Neural cell (in vitro differentiated cells): Measurements from ENCODE around the gene AZU1. TPM values are rescaled to one million over a fixed set of nuclear protein-coding genes. Genes with fewer than 3 reads are reported as not detected.

Experiments used
- H2AFZ ChIP-seq: fragments of 200-600, 300-800 bp; sonication (generic), shearing (Covaris generic); 2 replicates; pipeline ENCODE4 v1.6.0; 2014; ENCODE audit warnings: low read depth, mild to moderate bottlenecking, antibody characterized with exemption, low read length, moderate library complexity
- H3F3A ChIP-seq: fragments of 200-600 bp; shearing (Covaris generic); 2 replicates; pipeline ENCODE4 v1.6.1; 2016; ENCODE audit warnings: mild to moderate bottlenecking, moderate library complexity, mixed read lengths, antibody characterized with exemption, low read length; ENCODE audit not compliant: insufficient read depth, poor library complexity, severe bottlenecking
- H3K27ac ChIP-seq: fragments of 200-600, 300-800 bp; sonication (generic), shearing (Covaris generic); 2 replicates; pipeline ENCODE4 v1.5.1; 2014; ENCODE audit warnings: mild to moderate bottlenecking, low read length, moderate library complexity
- H3K27me3 ChIP-seq: fragments of 300-800, 200-600 bp; sonication (generic), shearing (Covaris generic); 2 replicates; pipeline ENCODE4 v1.6.0; 2014; ENCODE audit warnings: mild to moderate bottlenecking, low read depth, low read length, moderate library complexity; ENCODE audit not compliant: insufficient read depth
- H3K36me3 ChIP-seq: fragments of 300-800, 200-600 bp; sonication (generic), shearing (Covaris generic); 2 replicates; pipeline ENCODE4 v1.5.1; 2014; ENCODE audit warnings: mild to moderate bottlenecking, antibody characterized with exemption, low read length, moderate library complexity; ENCODE audit not compliant: insufficient read depth
- H3K4me2 ChIP-seq: fragments of 300-800, 200-600 bp; sonication (generic), shearing (Covaris generic); 2 replicates; pipeline ENCODE4 v1.6.0; 2014; ENCODE audit warnings: mild to moderate bottlenecking, low read length
- H3K4me3 ChIP-seq: fragments of 300-800, 200-600 bp; sonication (generic), shearing (Covaris generic); 2 replicates; pipeline ENCODE4 v1.5.1; 2014; ENCODE audit warnings: mild to moderate bottlenecking, low read length, moderate library complexity
- H3K79me2 ChIP-seq: fragments of 200-600 bp; shearing (Covaris generic); replicated peaks from 2 replicates; pipeline ENCODE4 v1.6.0; 2014; ENCODE audit warnings: mild to moderate bottlenecking, low read length, moderate library complexity; ENCODE audit not compliant: insufficient read depth
- H3K9ac ChIP-seq: fragments of 300-800, 200-600 bp; sonication (generic), shearing (Covaris generic); 2 replicates; pipeline ENCODE4 v1.6.1; 2016; ENCODE audit warnings: mild to moderate bottlenecking, low read length, mixed read lengths
- H3K9me2 ChIP-seq: fragments of 200-600 bp; shearing (Covaris generic); 2 replicates; pipeline ENCODE4 v1.6.1; 2016; ENCODE audit warnings: mild to moderate bottlenecking, low read length, mixed read lengths; ENCODE audit not compliant: insufficient read depth
- H3K9me3 ChIP-seq: fragments of 200-600, 300-800 bp; sonication (generic), shearing (Covaris generic); 2 replicates; pipeline ENCODE4 v1.6.1; 2016; ENCODE audit warnings: mild to moderate bottlenecking, mixed run types, low read length, moderate library complexity, mixed read lengths
- H4K20me1 ChIP-seq: fragments of 200-600 bp; shearing (Covaris generic); 2 replicates; pipeline ENCODE4 v1.6.1; 2016; ENCODE audit warnings: mild to moderate bottlenecking, mixed run types; ENCODE audit not compliant: insufficient read depth
- CTCF ChIP-seq: fragments of 450-650 bp; IDR thresholded peaks from 2 replicates; pipeline ENCODE4 v1.5.1; 2014; ENCODE audit warnings: antibody characterized with exemption, mild to moderate bottlenecking, moderate library complexity; ENCODE audit not compliant: poor library complexity, severe bottlenecking
- EP300 ChIP-seq: fragments of 450-650 bp; conservative IDR thresholded peaks from 2 replicates; pipeline ENCODE4 v1.6.1; 2014; ENCODE audit warnings: antibody characterized with exemption, mild to moderate bottlenecking, moderate library complexity; ENCODE audit not compliant: poor library complexity, severe bottlenecking
- EZH2 ChIP-seq: fragments of 200-600, 300-800 bp; shearing (Covaris generic), sonication (generic); IDR thresholded peaks from 2 replicates; pipeline ENCODE4 v1.6.1; 2014; ENCODE audit warnings: antibody characterized with exemption, low read length, borderline replicate concordance, mild to moderate bottlenecking; ENCODE audit not compliant: insufficient read depth, poor library complexity, severe bottlenecking
- MXI1 ChIP-seq: fragments of 450-650 bp; conservative IDR thresholded peaks from 2 replicates; pipeline ENCODE4 v1.6.1; 2014; ENCODE audit warnings: antibody characterized with exemption, mild to moderate bottlenecking; ENCODE audit not compliant: poor library complexity, severe bottlenecking
- POLR2AphosphoS5 ChIP-seq: IDR thresholded peaks from 2 replicates; pipeline ENCODE4 v1.6.1; 2012
- RAD21 ChIP-seq: fragments of 450-650 bp; conservative IDR thresholded peaks from 2 replicates; pipeline ENCODE4 v1.6.1; 2014; ENCODE audit warnings: antibody characterized with exemption, mild to moderate bottlenecking, moderate library complexity
- REST ChIP-seq: IDR thresholded peaks from 2 replicates; pipeline ENCODE4 v1.6.1; 2012; ENCODE audit warnings: borderline replicate concordance
- SMC3 ChIP-seq: fragments of 450-650 bp; conservative IDR thresholded peaks from 2 replicates; pipeline ENCODE4 v1.6.1; 2014; ENCODE audit warnings: antibody characterized with exemption, mild to moderate bottlenecking, moderate library complexity; ENCODE audit not compliant: poor library complexity
- TAF1 ChIP-seq: IDR thresholded peaks from 2 replicates; pipeline ENCODE4 v1.6.1; 2012; ENCODE audit warnings: low read depth
- polyA plus RNA-seq: library from polyadenylated mRNA; depleted of rRNA; stranded (reverse); fragments of >200 nt; gene quantifications from 2 replicates; pipeline ENCODE4 v1.2.3, GENCODE V29; 2014

The AZU1 gene
- polyA plus RNA-seq, 1 donor from 2014 or later = 1.1 TPM

GRCh38 chr19:868458-869244, 41.0 kb downstream of the AZU1 start:
- H3K27me3 ChIP-seq = no peaks in the 10 kb centered on the region
- H3K9ac ChIP-seq = no peak overlapping the region
- no peak overlapping the region for H3K4me2 ChIP-seq

More at GRCh38 chr19:868458-869244, 41.0 kb downstream of the AZU1 start:
- Histone ChIP-seq H3K4me3 (no peak overlapping the region), H3K79me2 (no peaks in the 10 kb centered on the region), H3K9me3 (no peaks in the 10 kb centered on the region), H4K20me1 (no peaks in the 10 kb centered on the region), H2AFZ (no peak overlapping the region), H3K27ac (no peak overlapping the region), H3K36me3 (no peaks in the 10 kb centered on the region), H3F3A (no peaks in the 10 kb centered on the region), H3K9me2 (no peaks in the 10 kb centered on the region)
- no peak for TF ChIP-seq CTCF
- TF ChIP-seq POLR2AphosphoS5 = no peak
- TF ChIP-seq EP300 = no peak
- no peak for TF ChIP-seq TAF1
- TF ChIP-seq RAD21 = no peak
- no peak for TF ChIP-seq MXI1
- TF ChIP-seq SMC3 = no peak
- no peak for TF ChIP-seq REST
- no peak for TF ChIP-seq EZH2
